HCT116 (cell line): Measurements from ENCODE around the gene ASCC1.

Source experiments
- ELF1 ChIP-seq: IDR thresholded peaks from 2 replicates; pipeline ENCODE4 v1.6.1; 2012; ENCODE audit warnings: low read depth, borderline replicate concordance
- POLR2A ChIP-seq: IDR thresholded peaks from 2 replicates; pipeline ENCODE4 v1.7.0; 2011; ENCODE audit warnings: borderline replicate concordance; ENCODE audit not compliant: insufficient read depth, insufficient read length; ENCODE audit errors: extremely low read depth
- POLR2AphosphoS5 ChIP-seq: IDR thresholded peaks from 2 replicates; pipeline ENCODE4 v1.6.1; 2011; ENCODE audit warnings: mild to moderate bottlenecking, low read depth, low read length, moderate library complexity
- REST ChIP-seq: IDR thresholded peaks from 2 replicates; pipeline ENCODE4 v1.6.1; 2012; ENCODE audit warnings: low read depth
- ZBTB33 ChIP-seq: IDR thresholded peaks from 2 replicates; pipeline ENCODE4 v1.6.1; 2011; ENCODE audit warnings: mild to moderate bottlenecking, low read length, moderate library complexity; ENCODE audit not compliant: insufficient replicate concordance; ENCODE audit errors: extremely low read depth
- ZNF274 ChIP-seq: fragments of 200-500 bp; sonication (Bioruptor generic); IDR thresholded peaks from 2 replicates; pipeline ENCODE4 v1.6.1; 2014; ENCODE audit warnings: mild to moderate bottlenecking, low read depth, low read length, inconsistent platforms
- TF ChIP-seq, protein P1 (sequence below), 3 experiments: fragments of 200-600 bp in 1 of 3; sonication (generic) in 1 of 3; IDR thresholded peaks in 2 of 3; conservative IDR thresholded peaks in 1 of 3; 2 replicates each; pipeline ENCODE4 v1.5.1; 2012 to 2017; ENCODE audit warnings: low read depth in 2 of 3, low read length in 2 of 3, antibody characterized with exemption in 1 of 3, borderline replicate concordance in 1 of 3, control low read depth in 1 of 3, mild to moderate bottlenecking in 1 of 3, mixed read lengths in 1 of 3, mixed run types in 1 of 3, moderate library complexity in 1 of 3; ENCODE audit not compliant: insufficient read depth in 1 of 3

GRCh38 chr10:72146071-72146470 is 70.0 kb downstream of the ASCC1 start:
- TF ChIP-seq POLR2AphosphoS5 (no peak), ZNF274 (no peak), POLR2A (no peak), REST (no peak), ZBTB33 (no peak), ELF1 (no peak)
- TF ChIP-seq, protein P1, sequence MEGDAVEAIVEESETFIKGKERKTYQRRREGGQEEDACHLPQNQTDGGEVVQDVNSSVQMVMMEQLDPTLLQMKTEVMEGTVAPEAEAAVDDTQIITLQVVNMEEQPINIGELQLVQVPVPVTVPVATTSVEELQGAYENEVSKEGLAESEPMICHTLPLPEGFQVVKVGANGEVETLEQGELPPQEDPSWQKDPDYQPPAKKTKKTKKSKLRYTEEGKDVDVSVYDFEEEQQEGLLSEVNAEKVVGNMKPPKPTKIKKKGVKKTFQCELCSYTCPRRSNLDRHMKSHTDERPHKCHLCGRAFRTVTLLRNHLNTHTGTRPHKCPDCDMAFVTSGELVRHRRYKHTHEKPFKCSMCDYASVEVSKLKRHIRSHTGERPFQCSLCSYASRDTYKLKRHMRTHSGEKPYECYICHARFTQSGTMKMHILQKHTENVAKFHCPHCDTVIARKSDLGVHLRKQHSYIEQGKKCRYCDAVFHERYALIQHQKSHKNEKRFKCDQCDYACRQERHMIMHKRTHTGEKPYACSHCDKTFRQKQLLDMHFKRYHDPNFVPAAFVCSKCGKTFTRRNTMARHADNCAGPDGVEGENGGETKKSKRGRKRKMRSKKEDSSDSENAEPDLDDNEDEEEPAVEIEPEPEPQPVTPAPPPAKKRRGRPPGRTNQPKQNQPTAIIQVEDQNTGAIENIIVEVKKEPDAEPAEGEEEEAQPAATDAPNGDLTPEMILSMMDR (IDR thresholded peaks at IDR 0.05 in 2 of 3, conservative IDR thresholded peaks at IDR 0.05 in 1 of 3; ENCODE audit: borderline replicate concordance in 1 of 3, insufficient read depth in 1 of 3, low read depth in 2 of 3, low read length in 2 of 3), result no peak
